HG03354 (cell line): ENCODE measurements around the gene CORO2B.
"Not testable (repeated sequence)": the region's sequence is repeated elsewhere in the genome, so short reads cannot be mapped to it uniquely, and the experiment has no call there.

Experiments used
- ATAC-seq: cut with Tn5 transposase; IDR thresholded peaks from one replicate; pipeline ENCODE4 v1.9.1; 2021; ENCODE audit warnings: mild to moderate bottlenecking; ENCODE audit not compliant: unreplicated experiment, poor library complexity, severe bottlenecking

CORO2B gene

DNA sequence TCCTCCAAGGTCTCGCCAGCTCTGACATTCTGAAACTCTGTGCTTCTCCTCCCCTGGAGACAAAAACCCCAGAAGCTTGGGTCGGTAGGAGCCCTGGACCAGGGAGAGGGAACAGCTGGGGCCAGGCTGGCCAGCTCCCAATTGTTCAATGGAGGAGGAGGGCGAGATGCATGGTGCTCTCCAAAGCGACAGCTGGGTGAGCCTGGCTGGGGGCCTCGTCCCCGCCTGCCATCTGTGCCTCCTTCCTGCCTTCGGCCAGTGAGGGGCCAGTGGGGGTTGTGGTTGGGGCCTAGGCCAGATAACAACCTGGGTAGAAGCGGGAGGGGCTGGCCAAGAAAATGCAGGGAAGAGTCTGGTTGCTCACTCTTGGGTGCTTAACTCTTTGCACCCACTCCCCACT lies 79.4 kb downstream of the CORO2B start:
- no peak for ATAC-seq

DNA sequence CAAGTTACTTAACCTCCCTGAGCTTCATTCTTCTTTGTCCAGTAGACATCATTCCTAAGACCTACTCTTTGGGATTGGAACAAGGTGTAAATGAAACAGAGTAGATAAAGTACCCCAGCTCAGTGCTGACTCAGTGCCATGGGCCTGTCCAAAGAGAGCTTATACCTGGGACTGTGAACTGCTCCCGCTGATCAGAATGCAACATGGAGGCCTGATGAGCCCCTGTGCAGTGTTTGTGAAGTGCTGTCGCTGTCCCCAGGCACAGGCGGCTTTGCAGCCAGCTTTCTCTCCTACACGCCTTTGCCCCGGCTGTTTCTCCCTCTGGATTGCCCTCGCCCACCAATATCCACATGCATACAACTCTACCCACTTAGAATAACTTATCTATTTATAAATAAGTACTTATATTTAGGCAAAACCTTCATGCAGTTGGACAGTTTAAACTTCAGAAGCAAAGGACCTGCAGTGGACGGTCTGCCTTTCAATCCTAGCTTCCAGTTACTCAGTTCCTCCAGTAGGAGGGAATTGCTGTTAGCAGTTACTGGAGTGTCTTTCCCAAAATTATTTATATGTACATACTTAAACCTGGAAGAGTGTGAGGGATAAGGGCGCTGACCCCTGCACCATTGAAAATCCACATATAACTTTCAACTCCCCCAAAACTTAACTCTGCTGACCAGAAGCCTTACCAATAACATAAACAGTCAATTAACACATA lies 80.0 kb downstream of the CORO2B start:
- ATAC-seq = no peak

DNA sequence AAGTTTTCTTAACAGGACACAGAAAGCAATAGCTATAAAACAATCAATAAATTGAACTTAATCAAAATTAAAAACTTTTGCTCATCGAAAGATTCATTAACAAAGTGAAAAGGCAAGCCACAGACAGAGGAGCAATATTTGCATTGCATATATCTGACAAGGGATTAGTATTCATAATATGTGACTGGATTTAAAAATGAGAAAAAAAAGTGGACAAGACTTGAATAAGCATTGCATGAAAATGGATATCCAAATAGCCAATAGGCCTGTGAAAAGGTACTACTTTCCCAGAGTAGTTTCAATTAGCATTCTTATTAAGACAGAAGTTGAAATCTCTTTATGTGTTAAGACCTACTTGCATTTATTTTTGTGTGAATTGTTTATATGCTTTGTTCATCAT lies 84.7 kb downstream of the CORO2B start:
- ATAC-seq = no peak

DNA sequence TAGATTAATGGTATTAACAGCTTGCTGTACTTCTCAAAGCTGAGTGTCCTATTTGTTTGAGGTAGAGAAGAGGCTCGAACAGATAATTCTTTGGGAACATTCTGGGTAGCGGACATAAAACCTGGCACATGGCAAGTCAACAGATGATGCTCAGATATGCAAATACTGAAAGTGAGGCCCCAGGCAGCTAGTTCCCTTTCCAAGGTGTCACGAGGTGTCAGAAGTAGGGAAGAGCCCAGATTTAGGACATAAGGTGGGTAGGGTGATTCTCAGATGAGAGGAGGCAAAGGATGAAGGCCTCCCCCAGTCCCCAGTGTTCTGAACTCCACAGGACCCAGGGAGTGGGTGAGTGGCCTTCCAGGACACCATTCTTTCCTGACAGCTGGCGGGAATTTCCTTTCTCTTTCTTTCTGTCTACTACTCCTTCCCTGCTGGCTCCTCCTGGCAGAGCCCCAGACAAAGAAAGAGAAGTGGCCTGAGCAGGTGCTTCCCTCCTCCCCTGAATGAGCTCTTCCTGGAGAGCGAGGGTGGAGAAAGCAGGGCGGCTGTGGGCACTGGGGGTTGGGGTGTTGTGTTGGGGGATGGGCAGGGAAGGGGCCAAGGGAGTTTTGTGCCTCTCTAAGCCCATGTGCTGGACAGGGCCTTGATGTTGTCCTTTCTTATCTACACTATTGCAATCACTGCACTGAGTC lies 87.5 kb downstream of the CORO2B start:
- no peak for ATAC-seq

DNA sequence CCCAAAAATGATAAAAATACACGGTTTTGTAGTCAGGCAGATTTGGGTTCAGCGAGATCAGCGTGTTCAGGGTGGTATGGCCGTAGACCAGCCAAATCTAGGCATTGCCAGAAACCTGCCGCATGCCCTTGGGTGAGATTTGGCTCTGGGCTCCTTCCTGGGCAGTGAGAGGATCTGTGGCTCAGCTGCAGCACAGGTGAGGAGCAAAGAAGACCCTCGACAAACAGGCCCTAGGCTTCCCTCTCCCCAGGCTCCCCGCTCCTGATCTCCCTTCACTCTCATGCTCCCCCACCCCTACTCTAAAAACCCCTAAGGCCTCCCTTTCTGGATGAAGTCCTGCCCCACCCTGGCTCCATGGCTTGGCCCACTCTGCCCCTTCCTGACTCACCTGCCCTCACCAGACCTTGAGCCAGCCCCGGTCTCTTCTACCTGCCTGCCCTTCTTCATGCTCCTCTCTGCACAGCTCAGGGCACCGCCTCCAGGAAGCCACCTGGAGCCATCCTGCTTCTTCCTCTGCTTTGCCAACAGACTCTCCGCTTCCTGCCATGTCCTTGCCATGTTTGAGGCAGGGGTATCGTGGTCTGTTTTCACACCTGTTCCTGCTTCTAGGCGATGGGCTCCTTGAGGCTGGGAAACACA lies 88.1 kb downstream of the CORO2B start:
- no peak for ATAC-seq

DNA sequence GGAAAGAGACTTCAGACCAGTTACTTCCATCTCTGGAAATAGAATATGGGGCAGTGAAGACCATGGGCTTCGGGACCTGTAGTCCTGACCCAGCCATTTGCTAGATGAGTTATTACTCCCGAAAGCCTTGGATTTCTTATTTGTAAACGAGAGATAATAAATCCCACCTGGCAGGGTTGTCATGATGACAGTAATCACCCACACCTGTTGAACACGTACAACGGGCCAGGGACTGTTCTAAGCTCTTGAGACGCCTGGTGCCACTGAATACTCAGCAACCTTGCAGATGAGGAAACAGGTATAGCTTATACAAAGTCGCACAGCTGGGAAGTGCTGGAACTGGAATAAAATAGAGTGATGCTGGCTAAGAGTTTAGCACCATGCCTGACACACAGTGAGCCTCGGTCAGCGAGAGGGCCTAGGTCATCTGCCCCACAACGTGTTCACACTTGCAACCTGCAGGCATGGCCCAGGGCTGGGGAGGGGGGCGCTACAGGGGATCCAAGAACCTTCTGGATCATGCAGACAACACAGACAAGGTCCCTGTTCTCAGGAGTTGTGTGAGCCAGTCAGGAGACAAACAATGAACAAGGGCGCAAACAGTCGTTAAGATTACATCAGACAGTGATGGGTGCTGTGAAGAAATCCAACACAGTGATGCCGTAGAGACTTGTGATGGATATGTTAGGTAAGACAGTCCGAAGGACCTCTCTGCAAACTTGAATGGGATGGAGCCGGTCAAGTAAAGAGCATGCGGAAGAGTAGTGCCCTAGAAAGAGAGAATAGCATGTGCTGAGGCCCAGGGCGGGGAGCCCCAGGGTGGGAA lies 89.2 kb downstream of the CORO2B start:
- ATAC-seq = no peak

DNA sequence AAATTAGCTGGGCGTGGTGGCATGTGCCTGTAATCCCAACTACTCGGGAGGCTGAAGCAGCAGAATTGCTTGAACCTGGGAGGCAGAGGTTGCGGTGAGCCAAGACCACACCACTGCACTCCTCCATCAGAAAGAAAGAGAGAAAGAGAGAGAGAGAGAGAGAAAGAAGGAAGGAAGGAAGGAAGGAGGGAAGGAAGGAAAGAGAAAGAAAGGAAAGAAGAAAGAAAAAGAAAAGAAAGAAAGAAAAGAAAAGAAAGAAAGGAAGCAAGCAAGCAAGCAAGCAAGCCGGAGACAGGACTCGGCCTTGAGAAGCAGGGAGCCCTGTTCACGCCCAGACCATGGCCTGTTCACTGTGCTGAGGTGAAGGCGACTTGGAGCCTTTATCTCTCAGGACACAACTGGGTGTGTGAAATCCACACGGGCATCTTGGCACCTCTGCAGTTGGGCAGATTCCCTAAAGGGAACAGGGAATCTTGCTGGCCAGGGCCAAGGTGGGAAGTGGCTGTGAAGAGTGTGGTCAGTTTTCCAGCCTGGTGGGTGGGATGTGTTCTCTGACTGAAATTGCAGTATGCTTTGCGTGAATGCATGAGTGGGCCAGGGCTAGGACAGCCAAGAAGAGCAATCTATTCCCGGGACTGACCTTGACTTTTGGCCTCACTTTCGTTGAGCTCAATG lies 90.3 kb downstream of the CORO2B start:
- no peak for ATAC-seq

DNA sequence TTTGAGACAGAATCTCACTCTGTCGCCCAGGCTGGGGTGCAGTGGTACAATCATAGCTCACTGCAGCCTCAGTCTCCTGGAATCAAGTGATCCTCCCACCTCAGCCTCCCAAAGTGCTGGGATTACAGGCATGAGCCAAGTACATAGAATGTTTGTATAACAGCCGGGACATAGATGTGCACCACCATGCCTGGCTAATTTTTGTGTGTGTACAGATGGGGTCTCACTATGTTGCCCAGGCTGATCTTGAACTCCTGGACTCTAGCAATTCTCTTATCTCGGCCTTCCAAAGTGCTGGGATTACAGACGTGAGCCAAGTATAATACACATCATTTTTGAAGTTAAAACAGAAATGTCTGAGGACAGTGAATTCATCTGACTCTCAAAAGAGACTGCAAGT lies 93.5 kb downstream of the CORO2B start:
- ATAC-seq = no peak

DNA sequence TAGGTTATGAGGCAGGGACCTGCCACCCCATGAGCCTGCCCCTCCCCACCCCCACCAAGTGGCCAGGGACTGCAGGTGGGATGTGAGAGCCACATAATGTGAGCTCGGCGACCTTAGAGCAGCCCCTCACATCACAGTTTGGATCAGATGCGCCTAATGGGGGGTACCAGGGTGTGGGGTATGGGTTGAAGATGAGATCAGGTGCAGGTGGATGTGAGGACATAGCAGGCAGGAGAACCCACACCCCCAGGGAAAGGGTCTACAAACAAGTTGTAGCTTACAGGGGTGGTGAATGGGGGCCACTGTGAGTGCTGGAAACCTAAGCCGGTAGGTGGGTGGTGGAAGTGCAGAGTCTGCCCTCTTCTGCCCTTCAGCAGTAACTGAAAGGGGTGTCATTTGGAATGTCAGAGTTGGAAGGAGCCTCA lies 94.0 kb downstream of the CORO2B start:
- ATAC-seq = no peak

DNA sequence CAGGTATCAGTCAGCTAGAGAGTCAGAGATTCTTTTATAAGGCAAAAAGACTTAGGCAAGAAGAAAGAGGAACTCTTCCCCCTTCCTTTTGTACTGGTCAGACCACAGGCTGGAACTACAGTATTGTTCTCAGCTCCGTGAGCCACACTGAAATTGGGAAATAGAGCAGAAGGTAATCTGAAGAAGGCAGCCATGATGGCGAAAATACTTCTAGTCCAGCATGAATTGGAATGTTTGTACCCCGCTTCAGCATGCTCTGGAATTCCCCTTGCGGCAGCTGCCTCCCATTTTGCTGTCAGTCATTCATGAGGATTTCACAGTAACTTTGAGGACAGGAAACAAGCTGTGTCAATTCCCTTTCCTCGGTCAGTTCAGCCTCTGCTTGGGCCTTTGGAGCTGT lies 96.2 kb downstream of the CORO2B start:
- ATAC-seq = no peak

DNA sequence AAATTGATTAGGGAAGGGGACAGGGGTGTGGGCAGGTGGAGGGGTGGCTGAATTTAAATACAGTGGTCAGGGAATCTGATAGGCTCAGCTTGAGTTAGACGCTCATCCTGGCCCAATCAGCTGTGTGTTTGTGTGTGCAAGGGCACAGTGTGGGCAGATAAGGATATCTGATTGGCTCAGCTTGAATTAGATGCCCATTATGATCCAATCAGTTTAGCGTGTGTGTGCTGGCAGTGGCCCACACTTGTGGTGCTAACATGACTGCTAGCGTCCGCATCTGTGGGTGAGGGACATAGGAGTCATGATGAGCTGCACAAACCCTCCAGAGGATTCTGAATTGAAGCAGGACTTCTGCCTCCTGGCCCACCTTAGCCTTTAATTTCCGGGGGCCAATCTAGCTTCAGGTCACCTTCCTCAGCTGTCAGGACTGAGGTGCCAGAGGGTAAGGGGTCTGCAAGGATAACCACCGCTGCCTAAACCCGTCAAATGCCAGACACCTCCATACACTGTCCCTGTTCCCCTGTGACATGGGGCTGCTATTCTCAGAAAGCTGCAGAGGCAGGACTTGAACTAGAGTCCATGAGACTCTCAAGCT lies 97.3 kb downstream of the CORO2B start:
- no peak for ATAC-seq

DNA sequence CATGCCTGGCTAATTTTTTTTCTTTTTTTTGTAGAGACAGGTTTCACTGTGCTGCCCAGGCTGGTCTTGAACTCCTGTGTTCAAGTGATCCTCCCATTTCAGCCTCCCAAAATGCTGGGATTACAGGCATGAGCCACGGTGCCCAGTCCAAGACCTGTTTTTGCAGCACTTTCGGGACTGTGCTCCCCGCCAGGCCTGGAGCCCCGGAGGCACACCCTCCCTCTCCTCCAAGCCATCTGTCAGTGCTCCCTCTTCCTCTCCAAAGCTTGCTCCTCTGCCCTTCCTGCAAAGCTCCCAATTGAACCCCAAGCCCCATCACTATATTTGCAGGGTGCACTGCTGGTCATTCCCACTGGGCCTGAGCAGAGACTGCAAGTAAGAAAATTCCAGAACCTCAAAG lies 98.1 kb downstream of the CORO2B start:
- ATAC-seq = no peak

DNA sequence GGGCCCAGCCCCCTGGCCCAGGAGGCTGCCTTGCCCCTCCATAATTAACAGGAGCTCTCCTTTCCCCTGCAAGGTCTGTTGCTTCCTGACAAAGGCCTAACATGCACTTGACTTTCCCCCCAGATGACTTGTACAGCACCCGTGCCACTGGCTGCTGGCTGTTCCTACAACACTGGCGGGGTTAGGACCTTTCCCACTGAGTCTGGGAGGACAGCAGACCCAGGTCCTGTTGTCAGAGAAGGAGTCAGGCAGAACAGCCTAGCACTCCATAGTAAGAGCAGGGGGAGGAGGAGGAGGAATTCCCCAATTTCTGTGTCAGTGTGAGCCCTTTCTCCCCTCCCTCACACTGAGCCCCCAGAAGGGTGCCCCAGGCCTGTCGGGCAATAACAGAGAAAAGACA lies 99.2 kb downstream of the CORO2B start:
- ATAC-seq = no peak

DNA sequence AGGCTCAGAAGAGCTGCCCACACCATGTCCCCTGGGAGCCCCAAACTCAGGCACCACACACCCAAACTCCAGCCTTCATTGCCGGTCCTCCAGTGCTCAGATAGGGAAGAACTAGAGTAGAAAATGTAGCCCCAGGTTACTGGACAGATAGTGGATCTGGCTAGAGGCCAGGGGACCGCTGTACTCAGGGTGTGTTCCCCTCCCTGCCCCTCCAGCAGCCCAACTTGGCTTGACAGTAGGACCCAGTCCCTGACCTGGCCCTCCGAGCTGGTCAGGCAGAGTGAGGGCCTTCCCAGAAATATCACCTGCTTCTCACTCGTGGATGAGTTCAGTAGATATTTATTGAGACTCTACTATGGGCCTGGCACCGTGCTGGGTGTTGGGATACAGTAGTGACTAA lies 100.0 kb downstream of the CORO2B start:
- ATAC-seq = no peak

DNA sequence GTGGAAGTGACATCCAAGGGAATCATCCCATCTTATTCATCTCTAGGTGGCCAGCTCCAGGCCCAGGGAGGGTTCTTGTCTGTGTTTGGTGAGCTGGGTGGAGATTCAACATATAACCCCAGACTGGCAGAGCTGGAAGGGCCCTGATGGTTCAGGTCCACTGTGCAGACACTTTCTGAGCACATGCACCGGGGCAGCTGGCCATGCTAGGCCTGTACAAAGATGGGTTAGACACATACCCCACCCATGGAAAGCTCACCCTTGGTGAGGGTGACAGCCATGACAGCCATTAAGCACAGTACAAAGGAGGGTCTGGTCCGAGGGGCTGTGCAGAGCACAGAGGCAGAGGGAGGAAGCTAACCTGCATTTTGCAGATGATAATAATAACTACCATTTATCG lies 100.4 kb downstream of the CORO2B start:
- ATAC-seq = no peak

DNA sequence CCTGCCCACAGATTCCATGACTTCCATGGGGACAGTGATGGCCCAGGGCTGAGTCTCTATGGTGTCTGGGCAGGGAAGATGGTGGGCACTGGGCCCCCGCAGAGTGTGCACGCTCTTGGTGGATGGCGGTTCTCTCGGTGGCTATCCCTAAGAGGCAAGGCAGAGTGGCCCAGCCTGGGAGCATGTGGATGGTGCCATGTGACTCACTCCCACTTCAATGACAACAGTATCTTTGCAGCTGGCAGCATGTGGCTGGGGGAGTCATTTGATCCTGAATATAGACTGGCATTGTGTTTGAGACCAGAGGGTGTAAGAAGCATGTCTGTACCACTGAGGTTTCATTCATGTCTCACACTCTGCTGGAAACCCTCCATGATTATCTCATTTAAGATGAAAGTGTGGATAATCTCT lies 101.2 kb downstream of the CORO2B start:
- ATAC-seq = no peak

DNA sequence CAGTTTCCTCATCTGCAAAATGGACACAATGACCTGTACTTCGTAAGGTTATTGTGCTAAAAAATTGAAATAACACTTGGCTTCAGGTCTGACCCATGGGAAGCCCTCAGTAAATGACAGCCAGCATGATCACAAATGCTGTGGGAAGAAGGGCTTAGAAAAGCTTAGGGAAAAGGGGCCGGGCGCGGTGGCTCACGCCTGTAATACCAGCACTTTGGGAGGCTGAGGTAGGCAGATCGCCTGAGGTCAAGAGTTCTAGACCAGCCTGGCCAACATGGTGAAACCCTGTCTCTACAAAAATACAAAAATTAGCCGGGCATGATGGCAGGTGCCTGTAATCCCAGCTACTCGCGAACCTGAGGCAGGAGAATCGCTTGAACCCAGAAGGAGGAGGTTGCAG lies 102.0 kb downstream of the CORO2B start:
- not testable (repeated sequence) for ATAC-seq

DNA sequence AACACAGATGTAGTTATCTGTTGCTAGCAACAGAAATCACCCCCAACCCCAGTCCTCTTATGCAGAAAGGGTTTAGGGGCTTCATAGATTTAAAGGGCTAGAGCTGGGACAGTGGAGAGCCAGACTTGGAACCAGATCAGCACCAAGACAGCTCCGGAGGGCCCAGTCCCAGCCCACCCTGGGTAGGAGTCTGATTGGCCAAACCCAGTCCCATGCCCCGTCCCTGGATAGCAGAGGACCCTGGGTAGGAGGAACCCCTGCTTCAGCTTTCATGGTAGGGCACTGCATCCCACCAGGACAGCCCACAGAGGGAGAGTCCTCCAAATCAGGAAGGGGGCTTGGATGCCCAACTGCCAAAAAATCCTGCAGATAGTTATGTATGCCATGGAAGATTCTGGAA lies 103.0 kb downstream of the CORO2B start:
- no peak for ATAC-seq

DNA sequence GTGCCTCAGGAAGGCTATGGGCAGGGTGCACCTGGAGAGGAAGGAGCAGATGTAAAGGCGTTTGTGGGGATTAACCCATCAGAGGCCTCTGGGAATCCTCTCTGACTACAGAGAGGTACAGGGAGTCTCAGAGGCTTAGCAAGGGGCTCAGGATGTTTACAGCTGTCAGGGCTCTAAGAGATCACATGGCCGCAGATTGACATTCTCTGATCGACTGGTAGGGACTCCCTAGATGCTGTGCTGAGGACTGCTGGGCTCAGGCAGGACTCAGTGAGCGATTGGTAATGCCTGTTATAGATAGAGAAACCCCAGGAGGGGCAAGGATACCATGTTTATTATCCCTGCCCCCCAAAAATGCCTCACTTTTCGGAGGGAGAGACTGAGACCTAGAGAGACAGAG lies 103.5 kb downstream of the CORO2B start:
- no peak for ATAC-seq
